GM23248 (cell line): ENCODE data around the gene KIF5A. TPM values are rescaled to one million over a fixed set of nuclear protein-coding genes. Genes with fewer than 3 reads are reported as not detected.

ENCODE experiments used
- DNase-seq: peaks from one replicate; pipeline ENCODE4 v3.0.0-alpha.2; 2015
- H2AFZ ChIP-seq: fragments of 200-600 bp; sonication (generic); 2 replicates; pipeline ENCODE4 v1.6.1; 2016; ENCODE audit warnings: antibody characterized with exemption
- H3F3A ChIP-seq: fragments of 200-600 bp; sonication (generic); 2 replicates; pipeline ENCODE4 v1.6.1; 2016; ENCODE audit warnings: mild to moderate bottlenecking, antibody characterized with exemption, mixed run types; ENCODE audit not compliant: insufficient read depth
- H3K27ac ChIP-seq: fragments of 200-600 bp; sonication (generic); 2 replicates; pipeline ENCODE4 v1.5.1; 2016; ENCODE audit warnings: mild to moderate bottlenecking
- H3K27me3 ChIP-seq: fragments of 200-600 bp; sonication (generic); replicated peaks from 2 replicates; pipeline ENCODE4 v1.6.1; 2016; ENCODE audit warnings: mild to moderate bottlenecking; ENCODE audit not compliant: insufficient read depth
- H3K36me3 ChIP-seq: fragments of 200-600 bp; sonication (generic); 2 replicates; pipeline ENCODE4 v1.6.1; 2016; ENCODE audit warnings: low read depth, mild to moderate bottlenecking
- H3K4me1 ChIP-seq: fragments of 200-600 bp; sonication (generic); 2 replicates; pipeline ENCODE4 v1.6.1; 2016; ENCODE audit warnings: mild to moderate bottlenecking; ENCODE audit not compliant: insufficient read depth
- H3K4me2 ChIP-seq: fragments of 200-600 bp; sonication (generic); one replicate; pipeline ENCODE4 v1.6.1; 2016; ENCODE audit warnings: mild to moderate bottlenecking; ENCODE audit not compliant: unreplicated experiment
- H3K4me3 ChIP-seq: fragments of 200-600 bp; sonication (generic); 2 replicates; pipeline ENCODE4 v1.5.1; 2016; ENCODE audit warnings: mild to moderate bottlenecking
- H3K79me2 ChIP-seq: fragments of 200-600 bp; sonication (generic); 2 replicates; pipeline ENCODE4 v1.6.1; 2016; ENCODE audit warnings: mild to moderate bottlenecking; ENCODE audit not compliant: insufficient read depth
- H3K9ac ChIP-seq: fragments of 200-600 bp; sonication (generic); 2 replicates; pipeline ENCODE4 v1.6.1; 2016; ENCODE audit warnings: mild to moderate bottlenecking
- H3K9me2 ChIP-seq: fragments of 200-600 bp; sonication (generic); 2 replicates; pipeline ENCODE4 v1.6.1; 2016; ENCODE audit warnings: mixed run types, mild to moderate bottlenecking, moderate library complexity; ENCODE audit not compliant: insufficient read depth
- H3K9me3 ChIP-seq: fragments of 200-600 bp; sonication (generic); one replicate; pipeline ENCODE4 v1.6.1; 2017; ENCODE audit warnings: low read depth
- H4K20me1 ChIP-seq: fragments of 200-600 bp; sonication (generic); 2 replicates; pipeline ENCODE4 v1.6.0; 2016; ENCODE audit not compliant: insufficient read depth
- EZH2 ChIP-seq: fragments of 200-600 bp; sonication (generic); IDR thresholded peaks from 2 replicates; pipeline ENCODE4 v1.6.1; 2018; ENCODE audit warnings: antibody characterized with exemption, mild to moderate bottlenecking; ENCODE audit not compliant: insufficient read depth, poor library complexity, severe bottlenecking
- EZH2phosphoT487 ChIP-seq: fragments of 200-600 bp; sonication (generic); IDR thresholded peaks from 2 replicates; pipeline ENCODE4 v1.6.1; 2018; ENCODE audit warnings: antibody characterized with exemption, moderate library complexity, mild to moderate bottlenecking, low read depth; ENCODE audit not compliant: insufficient read depth
- WGBS, 2 experiments: methylation state at CpG; one replicate each; pipeline ENCODE4 v1.1.6; 2015 to 2017; ENCODE audit warnings: low lambda C conversion rate in 2 of 2, low coverage in 1 of 2; ENCODE audit errors: missing lambda C conversion rate in 2 of 2; 5-methylcytosine and 5-hydroxymethylcytosine counted together
- in situ Hi-C: fragments of 300-500 bp; cut with MboI; formaldehyde crosslinking; loops from 2 replicates; pipeline ENCODE4 v1.15.0; 2020
- polyA plus RNA-seq: library from polyadenylated mRNA; unstranded; fragments of >200 nt; fragmentation: Nextera tagmentation; extraction: Ambion mirVana; gene quantifications from 2 replicates; pipeline ENCODE4 v1.2.1, GENCODE V29; 2016
- total RNA-seq: library from RNA; depleted of rRNA; stranded (reverse); fragments of >200 nt; shearing (Covaris generic); gene quantifications from 2 replicates; pipeline ENCODE4 v1.2.3, GENCODE V29; 2014

The KIF5A gene
- total and polyA plus RNA-seq, 2 experiments from 2014 or later: 0.11 to 0.18 TPM

GRCh38 chr12:57551637-57552305, 1.9 kb downstream of the KIF5A start:
- in situ Hi-C loops: no loop called here
- H3K27ac ChIP-seq: no peak overlapping the region

DNA sequence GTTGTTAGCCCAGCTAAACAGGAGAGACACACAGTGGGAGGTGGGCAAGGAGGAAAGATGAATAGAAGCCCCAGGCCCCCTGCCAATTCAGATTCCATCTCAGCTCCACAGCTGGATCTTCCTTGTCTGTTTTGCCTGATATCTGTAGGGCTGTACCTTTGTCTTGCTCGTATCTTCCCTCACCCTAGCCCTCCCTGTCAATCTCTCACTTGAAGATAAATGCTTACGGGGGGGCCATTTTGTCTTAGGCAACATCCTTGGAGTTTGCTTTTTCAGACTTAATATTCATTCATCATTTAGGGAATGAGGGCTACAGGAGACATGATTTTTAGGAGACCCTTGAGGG, 2.4 kb downstream of the KIF5A start:
- H3K27ac ChIP-seq: no peak overlapping the region
- H3K36me3 ChIP-seq: no peaks in the 10 kb centered on the region
- WGBS, 2 experiments: 93 to 96% methylated on average over 2 of the region's 2 CpGs
- no peaks in the 10 kb centered on the region for H3K79me2 ChIP-seq
- in situ Hi-C loops: no loop called here
- H3K27me3 ChIP-seq: no peaks in the 10 kb centered on the region
- H4K20me1 ChIP-seq: no peaks in the 10 kb centered on the region
- no peak for DNase-seq
- H3K4me1 ChIP-seq: no peaks in the 10 kb centered on the region
- H3K9ac ChIP-seq: no peak overlapping the region
- no peak overlapping the region for H2AFZ ChIP-seq
- H3K4me2 ChIP-seq: no peak overlapping the region
- H3K9me3 ChIP-seq: no peaks in the 10 kb centered on the region
- TF ChIP-seq EZH2: no peak
- no peak for TF ChIP-seq EZH2phosphoT487
- H3K4me3 ChIP-seq: no peak overlapping the region
- H3K9me2 ChIP-seq: no peaks in the 10 kb centered on the region
- no peaks in the 10 kb centered on the region for H3F3A ChIP-seq

More at GRCh38 chr12:57551637-57552305, 1.9 kb downstream of the KIF5A start:
- TF ChIP-seq EZH2phosphoT487 (no peak), EZH2 (no peak)
- Histone ChIP-seq H3K4me2 (no peak overlapping the region), H3F3A (no peaks in the 10 kb centered on the region), H3K9ac (no peak overlapping the region), H3K36me3 (no peaks in the 10 kb centered on the region), H2AFZ (no peak overlapping the region), H3K9me3 (no peaks in the 10 kb centered on the region), H3K4me3 (no peak overlapping the region), H3K79me2 (peaks cover 3% of the 10 kb centered on the region), H3K9me2 (no peaks in the 10 kb centered on the region), H3K27me3 (no peaks in the 10 kb centered on the region), H4K20me1 (no peaks in the 10 kb centered on the region), H3K4me1 (no peaks in the 10 kb centered on the region)
- 84 to 85% methylated on average over 3 of the region's 3 CpGs for WGBS, 2 experiments
- no peak for DNase-seq

- no peak overlapping the region for H3K9ac ChIP-seq
- H3K27me3 ChIP-seq: no peaks in the 10 kb centered on the region
- TF ChIP-seq EZH2 (no peak), EZH2phosphoT487 (no peak)
- H3F3A ChIP-seq: no peaks in the 10 kb centered on the region
- no peak overlapping the region for H2AFZ ChIP-seq
- no peaks in the 10 kb centered on the region for H3K79me2 ChIP-seq
- no peaks in the 10 kb centered on the region for H3K9me3 ChIP-seq
- H4K20me1 ChIP-seq: no peaks in the 10 kb centered on the region
- H3K9me2 ChIP-seq: no peaks in the 10 kb centered on the region
- peak; percentile 65 for DNase-seq
- H3K27ac ChIP-seq: no peak overlapping the region
- no peaks in the 10 kb centered on the region for H3K36me3 ChIP-seq
- no peak overlapping the region for H3K4me3 ChIP-seq
- WGBS, 2 experiments: 37 to 39% methylated on average over 6 of the region's 6 CpGs
- no peaks in the 10 kb centered on the region for H3K4me1 ChIP-seq
- no peak overlapping the region for H3K4me2 ChIP-seq
- in situ Hi-C loops: no loop called here
Measured at GRCh38 chr12:57552835-57553313, 3.0 kb downstream of the KIF5A start.

DNA sequence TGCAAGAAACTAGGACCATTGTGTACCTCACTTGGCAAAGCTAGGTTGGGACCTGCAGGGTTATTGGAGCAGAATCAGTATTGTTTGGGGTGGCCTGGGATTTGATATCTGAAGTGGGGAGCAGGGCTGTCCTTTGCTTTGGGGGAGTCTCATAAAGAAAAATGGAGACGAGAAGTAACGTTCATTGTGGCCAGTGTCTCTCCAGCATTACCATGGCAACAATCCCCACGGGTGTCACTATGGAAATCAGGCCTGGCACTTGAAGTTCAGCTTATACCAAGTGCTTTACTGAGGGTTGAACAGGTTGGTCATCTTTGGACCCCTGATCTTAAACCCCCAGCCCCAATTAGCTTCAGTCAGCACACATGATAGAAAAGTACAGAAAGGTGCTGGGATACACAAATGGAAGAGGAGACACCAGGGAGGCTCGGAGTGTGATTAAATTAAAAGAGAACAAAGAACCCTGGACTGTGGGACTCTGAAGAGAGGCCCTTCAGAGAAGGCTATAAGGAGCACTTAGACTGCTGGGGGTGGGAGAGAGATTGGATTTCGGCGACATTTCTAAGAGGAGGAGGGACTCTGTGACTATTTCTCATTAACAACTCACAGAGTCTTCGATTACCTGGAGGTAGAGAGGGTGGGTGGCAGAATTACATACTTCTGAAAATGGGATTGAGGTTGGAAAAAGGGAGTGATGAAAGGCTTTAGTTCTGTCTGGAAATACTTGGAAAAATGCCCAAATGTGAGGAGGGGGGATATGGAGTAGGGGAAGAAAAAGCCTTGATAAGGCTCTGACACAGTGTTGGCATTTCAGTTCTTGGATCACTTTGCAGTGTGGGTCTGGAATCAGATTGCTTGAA, 3.7 kb downstream of the KIF5A start:
- H3K27me3 ChIP-seq: no peaks in the 10 kb centered on the region
- H3K4me1 ChIP-seq: no peaks in the 10 kb centered on the region
- H3F3A ChIP-seq: no peaks in the 10 kb centered on the region
- H3K4me2 ChIP-seq: no peak overlapping the region
- H3K36me3 ChIP-seq: no peaks in the 10 kb centered on the region
- no peaks in the 10 kb centered on the region for H3K9me2 ChIP-seq
- no peak overlapping the region for H3K9ac ChIP-seq
- no peak for DNase-seq
- in situ Hi-C loops: no loop called here
- WGBS, 2 experiments: 26 to 39% methylated on average over 7 of the region's 7 CpGs
- no peaks in the 10 kb centered on the region for H3K79me2 ChIP-seq
- no peaks in the 10 kb centered on the region for H3K9me3 ChIP-seq
- TF ChIP-seq EZH2: no peak
- no peak for TF ChIP-seq EZH2phosphoT487
- H3K4me3 ChIP-seq: no peak overlapping the region
- H2AFZ ChIP-seq: no peak overlapping the region
- H4K20me1 ChIP-seq: no peaks in the 10 kb centered on the region
- no peak overlapping the region for H3K27ac ChIP-seq
